Measurements from ENCODE around the gene GRIFIN.

Gene GRIFIN

DNA sequence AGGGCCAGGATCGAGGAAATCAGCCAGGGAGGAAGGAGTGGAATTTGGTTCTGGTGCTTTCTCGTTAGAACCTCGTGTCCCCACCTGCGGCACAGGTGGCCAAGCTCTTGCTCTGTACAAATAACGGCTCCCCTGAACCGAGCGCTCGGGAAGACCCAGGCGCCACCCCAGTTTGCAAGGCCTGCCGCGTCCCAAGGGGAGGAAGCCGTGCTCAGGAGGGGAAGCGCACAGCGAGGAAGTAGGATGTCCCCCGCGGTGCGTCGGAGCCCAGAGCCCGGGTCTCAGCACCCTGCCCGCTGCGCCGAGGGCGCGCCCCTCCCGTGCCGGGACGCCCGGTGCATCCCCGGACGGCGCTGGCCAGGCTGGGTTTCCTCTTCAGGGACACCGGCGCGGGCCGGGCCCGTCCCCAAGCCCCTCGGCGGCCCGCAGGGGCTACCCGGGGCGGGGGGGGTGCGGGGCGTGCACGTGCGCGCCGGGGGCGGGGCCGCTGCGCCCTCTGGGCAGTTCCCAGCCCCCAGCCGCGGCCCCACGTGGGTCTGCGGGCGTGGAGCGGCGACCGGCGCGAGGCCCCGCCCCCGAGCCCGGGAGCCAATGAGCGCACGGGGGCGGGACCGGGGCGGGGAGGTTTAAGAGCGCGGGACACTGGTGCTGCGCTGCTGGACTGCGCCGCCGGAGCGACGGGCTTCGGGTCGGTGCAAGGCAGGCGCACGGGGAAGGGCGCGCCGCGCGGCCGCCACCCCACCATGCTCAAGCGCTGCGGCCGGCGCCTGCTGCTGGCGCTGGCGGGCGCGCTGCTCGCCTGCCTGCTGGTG, 43.1 kb upstream of the GRIFIN start, which contains the start of gene LFNG:
Gene LFNG, plus strand, starts transcription at position 656 of the 812 bp plus-strand sequence. Its CDS starts 88 bp downstream, at position 744.
- H3K9me3 ChIP-seq (ENCODE audit: low read length): no peaks in the 10 kb centered on the region
- no peaks in the 10 kb centered on the region for H3F3A ChIP-seq (ENCODE audit: insufficient read depth, low read length)
- no peaks in the 10 kb centered on the region for H3K79me2 ChIP-seq (ENCODE audit: insufficient read depth, low read length)
- no peaks in the 10 kb centered on the region for H3K9me2 ChIP-seq (ENCODE audit: low read depth, low read length)
- no peak within 1 kb of the TSS for H2AFZ ChIP-seq (ENCODE audit: low read length)
- H4K20me1 ChIP-seq (ENCODE audit: insufficient read depth, low read length): no peaks in the 10 kb centered on the region
- H3K4me3 ChIP-seq (ENCODE audit: low read depth, low read length, poor library complexity, severe bottlenecking): peak within 1 kb of the TSS; percentile 61
- peak within 1 kb of the TSS; percentile 94 for H3K4me2 ChIP-seq (ENCODE audit: low read length)
- peaks cover 11% of the 10 kb centered on the region for H3K4me1 ChIP-seq (ENCODE audit: insufficient read depth, low read length, severe bottlenecking)
- no peaks in the 10 kb centered on the region for H3K36me3 ChIP-seq (ENCODE audit: insufficient read depth, low read length)
- H3K9ac ChIP-seq (ENCODE audit: low read length): peak within 1 kb of the TSS; percentile 38; the same call in 1 of the 2 replicates
- TF ChIP-seq CTCF (IDR thresholded peaks at IDR 0.05; ENCODE audit: low read length) (no peak), EZH2 (IDR thresholded peaks at IDR 0.05; ENCODE audit: borderline replicate concordance, low read length) (no peak)
- H3K27ac ChIP-seq (ENCODE audit: low read depth, low read length, poor library complexity, severe bottlenecking): no peak within 1 kb of the TSS
- H3K27me3 ChIP-seq (ENCODE audit: insufficient read depth, low read length): peaks cover 16% of the 10 kb centered on the region

GRCh38 chr7:2518737-2519118, 42.5 kb upstream of the GRIFIN start:
- Histone ChIP-seq H3K36me3 (ENCODE audit: insufficient read depth, low read length) (no peaks in the 10 kb centered on the region), H3K9me2 (ENCODE audit: low read depth, low read length) (no peaks in the 10 kb centered on the region), H3K4me1 (ENCODE audit: insufficient read depth, low read length, severe bottlenecking) (peaks cover 11% of the 10 kb centered on the region), H2AFZ (ENCODE audit: low read length) (no peak overlapping the region), H3K4me3 (ENCODE audit: low read depth, low read length, poor library complexity, severe bottlenecking) (peak overlapping the region; percentile 61), H4K20me1 (ENCODE audit: insufficient read depth, low read length) (no peaks in the 10 kb centered on the region), H3F3A (ENCODE audit: insufficient read depth, low read length) (no peaks in the 10 kb centered on the region), H3K4me2 (ENCODE audit: low read length) (peak overlapping the region; percentile 94), H3K79me2 (ENCODE audit: insufficient read depth, low read length) (no peaks in the 10 kb centered on the region), H3K9me3 (ENCODE audit: low read length) (no peaks in the 10 kb centered on the region), H3K9ac (ENCODE audit: low read length) (no peak overlapping the region; the same call in 1 of the 2 replicates), H3K27me3 (ENCODE audit: insufficient read depth, low read length) (peaks cover 16% of the 10 kb centered on the region), H3K27ac (ENCODE audit: low read depth, low read length, poor library complexity, severe bottlenecking) (no peak overlapping the region)
- TF ChIP-seq CTCF (IDR thresholded peaks at IDR 0.05; ENCODE audit: low read length) (no peak), EZH2 (IDR thresholded peaks at IDR 0.05; ENCODE audit: borderline replicate concordance, low read length) (no peak)

DNA sequence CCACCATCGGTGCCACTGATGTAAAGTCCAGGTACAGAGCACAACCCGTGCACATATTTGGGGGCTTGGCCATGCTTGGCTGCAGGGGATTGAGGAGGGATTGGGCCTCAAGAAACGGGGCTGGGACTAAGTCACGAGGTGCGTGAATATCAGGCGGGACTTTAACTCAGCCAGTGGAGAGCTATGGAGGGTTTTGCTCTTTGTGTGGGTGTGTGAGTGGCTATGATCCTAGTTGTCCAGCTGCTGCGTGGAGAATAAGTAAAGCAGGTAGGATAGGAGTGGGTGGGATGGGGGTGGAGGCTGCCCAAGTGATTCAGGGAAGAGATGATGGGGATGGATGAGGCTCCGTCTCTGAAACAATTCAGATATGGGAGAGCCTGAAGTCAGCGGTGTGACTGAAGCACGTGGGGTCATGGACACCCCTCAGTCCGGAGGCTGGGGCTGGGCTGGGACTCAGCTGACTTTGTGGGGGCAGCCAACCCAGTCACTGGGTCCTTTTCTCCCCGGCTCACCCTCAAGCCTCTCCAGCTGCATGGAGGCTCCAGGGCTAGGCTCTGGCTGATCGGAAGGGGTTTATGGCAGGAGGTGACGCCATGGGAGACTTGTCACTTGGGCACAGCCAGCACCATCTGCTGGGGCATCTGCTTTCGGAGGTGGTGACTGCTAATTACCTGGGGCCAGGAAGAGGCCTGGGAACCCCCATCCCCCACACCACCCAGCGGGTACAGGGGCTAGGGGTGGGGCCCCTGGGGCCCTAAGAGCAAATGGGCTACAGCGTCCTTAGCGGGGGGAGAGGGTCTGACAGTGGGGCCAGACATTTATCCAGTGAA, 41.7 kb upstream of the GRIFIN start:
- Histone ChIP-seq H3K79me2 (ENCODE audit: insufficient read depth, low read length) (no peaks in the 10 kb centered on the region), H3K9ac (ENCODE audit: low read length) (no peak overlapping the region), H4K20me1 (ENCODE audit: insufficient read depth, low read length) (no peaks in the 10 kb centered on the region), H3K4me2 (ENCODE audit: low read length) (no peak overlapping the region), H3F3A (ENCODE audit: insufficient read depth, low read length) (no peaks in the 10 kb centered on the region), H3K27ac (ENCODE audit: low read depth, low read length, poor library complexity, severe bottlenecking) (no peak overlapping the region), H3K9me3 (ENCODE audit: low read length) (no peaks in the 10 kb centered on the region), H3K4me1 (ENCODE audit: insufficient read depth, low read length, severe bottlenecking) (peaks cover 11% of the 10 kb centered on the region), H3K27me3 (ENCODE audit: insufficient read depth, low read length) (peaks cover 16% of the 10 kb centered on the region), H3K4me3 (ENCODE audit: low read depth, low read length, poor library complexity, severe bottlenecking) (no peak overlapping the region), H3K36me3 (ENCODE audit: insufficient read depth, low read length) (no peaks in the 10 kb centered on the region), H3K9me2 (ENCODE audit: low read depth, low read length) (no peaks in the 10 kb centered on the region), H2AFZ (ENCODE audit: low read length) (no peak overlapping the region)
- TF ChIP-seq EZH2 (IDR thresholded peaks at IDR 0.05; ENCODE audit: borderline replicate concordance, low read length) (no peak), CTCF (IDR thresholded peaks at IDR 0.05; ENCODE audit: low read length) (no peak)
